HG02642 (cell line): Measurements from ENCODE around the gene FCGR3B.
"Not testable (repeated sequence)": the region's sequence is repeated elsewhere in the genome, so short reads cannot be mapped to it uniquely, and the experiment has no call there.

Source experiments
- ATAC-seq: cut with Tn5 transposase; IDR thresholded peaks from one replicate; pipeline ENCODE4 v1.9.1; 2021; ENCODE audit warnings: mild to moderate bottlenecking; ENCODE audit not compliant: unreplicated experiment, poor library complexity

Gene FCGR3B

DNA sequence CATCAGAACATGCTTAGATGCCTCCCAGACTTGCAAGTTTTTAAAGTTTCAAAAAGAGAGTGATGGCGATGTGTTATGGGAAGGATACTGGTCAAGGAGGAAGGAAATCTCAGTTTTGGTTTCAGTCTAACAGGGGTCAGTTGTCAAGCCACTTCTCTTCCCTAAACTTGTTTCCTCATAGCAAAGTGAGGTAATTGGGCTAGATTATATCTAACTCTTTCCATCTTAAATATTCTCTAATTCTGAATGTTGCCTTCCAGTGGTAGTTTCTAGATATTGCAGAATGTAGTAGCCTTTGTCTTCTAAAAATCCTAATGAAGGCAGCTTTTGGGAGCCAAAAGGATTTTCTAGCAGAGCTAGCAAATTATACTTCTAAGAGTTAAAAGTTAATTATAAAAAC, 11.7 kb upstream of the FCGR3B start:
- ATAC-seq, result not testable (repeated sequence)

GRCh38 chr1:161639203-161639602, 8.2 kb upstream of the FCGR3B start:
- ATAC-seq, result not testable (repeated sequence)

GRCh38 chr1:161638251-161638993, 7.4 kb upstream of the FCGR3B start:
- not testable (repeated sequence) for ATAC-seq

DNA sequence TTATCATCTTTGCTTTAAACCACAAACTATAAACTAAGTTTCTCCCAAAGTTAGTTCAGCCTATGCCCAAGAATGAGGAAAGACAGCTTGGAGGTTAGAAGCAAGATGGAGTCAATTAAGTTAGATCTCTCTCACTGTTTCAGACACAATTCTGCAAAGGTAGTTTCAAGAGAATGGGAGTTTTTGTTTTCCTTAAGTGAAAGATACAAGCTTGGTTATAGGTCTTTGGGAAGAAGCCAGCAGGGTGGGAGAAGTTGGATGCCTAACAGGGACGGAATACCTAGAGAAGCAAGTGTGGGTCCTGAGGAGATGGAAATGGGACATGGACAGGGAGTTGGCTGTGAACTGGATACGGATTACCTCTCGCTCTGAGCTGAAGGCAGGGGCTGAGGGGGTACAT, 6.0 kb upstream of the FCGR3B start:
- not testable (repeated sequence) for ATAC-seq

- ATAC-seq, result not testable (repeated sequence)
These were observed 5.3 kb upstream of the FCGR3B start for GRCh38 chr1:161636189-161636782.

DNA sequence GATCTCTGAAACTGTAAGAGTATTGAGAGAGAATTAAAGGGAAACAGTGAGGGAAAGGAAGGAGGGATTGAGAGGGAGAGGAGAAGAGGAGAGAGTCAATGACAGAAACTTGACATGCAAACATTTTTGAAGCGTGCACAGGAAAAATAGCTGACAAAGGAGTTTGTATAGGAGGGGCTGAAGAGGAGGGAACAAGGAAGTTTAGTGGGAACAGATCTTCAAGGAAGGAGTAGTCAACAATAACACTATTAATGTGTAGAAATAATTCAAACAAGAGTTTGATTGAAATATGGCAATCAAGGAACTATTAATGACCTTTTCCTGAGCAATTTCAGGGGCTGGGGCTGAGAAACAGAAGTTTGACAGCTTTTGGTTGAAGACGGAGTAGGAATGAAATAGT, 4.0 kb upstream of the FCGR3B start:
- not testable (repeated sequence) for ATAC-seq

DNA sequence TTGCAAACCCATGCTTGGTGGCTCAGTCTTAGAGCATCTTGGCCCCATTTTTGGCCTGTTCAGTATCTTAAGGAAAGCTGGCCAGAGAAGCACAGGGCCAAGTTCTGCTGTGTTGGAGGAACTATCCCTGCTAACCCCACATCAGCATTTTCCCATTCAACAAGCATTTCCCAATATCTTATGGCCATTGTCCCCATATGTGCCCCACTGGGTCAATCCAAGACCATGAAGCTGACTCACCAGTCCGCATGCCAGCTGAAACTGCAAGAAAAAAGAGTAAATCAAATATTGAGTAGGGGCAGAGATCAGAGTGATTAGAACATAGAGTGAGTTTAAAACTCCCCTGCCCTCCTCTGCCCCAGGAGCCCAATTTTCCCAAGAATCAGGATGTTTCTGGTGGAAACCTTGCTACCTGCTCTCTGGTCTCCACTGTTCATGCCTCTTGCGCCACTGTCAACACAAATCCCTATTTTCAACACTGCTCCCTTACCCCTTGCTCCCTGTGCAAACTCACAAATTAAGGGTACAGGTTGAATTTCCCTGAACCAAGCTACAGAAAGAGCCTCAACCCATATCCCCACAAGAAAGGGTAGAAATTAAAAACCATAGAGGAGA, 741 bp downstream of the FCGR3B start:
- not testable (repeated sequence) for ATAC-seq

DNA sequence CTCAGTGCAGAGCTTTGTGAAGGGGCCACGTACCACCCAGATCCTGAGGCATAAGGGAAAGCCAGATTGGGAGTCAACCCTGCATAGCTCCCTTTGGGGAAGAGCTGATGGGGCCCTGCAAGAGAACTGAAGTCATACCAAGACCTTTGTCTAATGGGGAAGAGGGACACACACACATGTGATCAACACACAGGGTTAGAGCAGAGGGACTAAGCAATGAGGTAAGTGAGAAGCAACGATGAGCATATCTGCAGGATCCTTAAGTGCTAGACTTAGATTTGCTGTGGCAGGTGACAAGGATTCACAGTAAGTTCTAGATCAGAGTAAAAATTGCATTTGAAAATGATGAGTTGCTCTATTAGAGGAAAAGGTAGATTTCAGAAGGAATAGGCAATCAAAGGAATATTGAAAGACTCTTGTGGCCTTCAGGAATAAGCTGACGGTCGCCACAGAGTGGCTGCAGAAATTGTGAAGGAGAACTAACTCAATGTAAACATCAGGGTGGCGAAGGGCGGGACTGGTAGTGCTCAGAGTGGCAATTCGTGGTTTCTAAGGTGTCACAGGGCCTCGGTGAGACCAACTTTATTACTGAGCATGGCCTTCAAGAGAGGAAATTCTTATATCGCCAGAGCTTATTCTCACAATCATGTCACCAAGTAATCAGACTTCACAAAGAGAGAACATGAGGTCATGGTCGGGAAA, 4.4 kb downstream of the FCGR3B start:
- ATAC-seq, result not testable (repeated sequence)

GRCh38 chr1:161624605-161625004, 6.4 kb downstream of the FCGR3B start:
- not testable (repeated sequence) for ATAC-seq

DNA sequence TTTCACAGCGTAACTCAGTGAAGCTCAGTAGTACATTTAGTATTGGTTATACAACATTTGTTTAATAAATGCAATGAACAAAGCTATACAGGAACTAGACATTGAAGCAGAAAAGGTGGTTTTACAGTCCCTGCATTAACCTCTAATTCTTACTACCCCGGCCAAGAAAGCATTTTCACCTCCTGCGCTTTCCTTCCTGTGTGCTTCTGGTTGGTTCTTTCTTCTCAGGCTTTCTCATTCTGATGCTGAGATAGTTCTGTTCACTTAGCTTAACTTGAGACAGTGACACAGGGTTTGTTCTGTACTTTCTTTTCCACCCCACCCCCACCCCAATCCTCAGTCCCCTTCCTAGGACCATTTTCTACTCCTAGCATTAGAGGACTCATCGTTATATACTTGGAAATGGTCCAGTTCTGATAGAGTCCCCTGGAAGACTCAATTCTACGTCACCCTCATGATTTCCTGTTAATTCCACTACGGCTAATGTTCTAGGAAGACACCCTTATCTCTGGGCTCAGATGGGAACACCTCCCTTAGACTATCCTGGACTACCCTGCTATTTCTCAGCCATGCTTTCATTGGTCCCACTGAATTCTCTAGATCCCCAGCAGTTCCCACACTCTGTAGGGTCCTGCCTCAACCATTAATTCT, 7.5 kb downstream of the FCGR3B start:
- not testable (repeated sequence) for ATAC-seq

DNA sequence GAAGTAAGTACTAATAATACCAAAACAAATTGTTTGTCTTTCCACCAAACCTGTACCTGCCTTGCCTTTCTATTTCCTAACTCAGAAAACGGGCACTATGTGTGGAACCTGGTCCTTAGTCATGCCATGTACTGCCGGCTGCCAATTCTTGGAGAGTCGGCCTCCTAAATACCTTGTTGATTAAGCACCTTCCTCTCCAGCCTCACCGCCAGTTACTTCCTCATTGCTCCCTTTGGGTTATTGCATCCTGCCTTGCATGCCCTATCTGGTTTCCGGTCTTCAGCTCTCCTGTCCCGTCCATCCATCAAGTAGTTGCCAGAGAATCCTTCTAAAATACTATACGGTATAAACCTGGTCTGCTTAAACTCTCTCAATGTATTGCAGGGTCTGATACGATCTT, 8.9 kb downstream of the FCGR3B start:
- ATAC-seq, result peak; percentile 31

DNA sequence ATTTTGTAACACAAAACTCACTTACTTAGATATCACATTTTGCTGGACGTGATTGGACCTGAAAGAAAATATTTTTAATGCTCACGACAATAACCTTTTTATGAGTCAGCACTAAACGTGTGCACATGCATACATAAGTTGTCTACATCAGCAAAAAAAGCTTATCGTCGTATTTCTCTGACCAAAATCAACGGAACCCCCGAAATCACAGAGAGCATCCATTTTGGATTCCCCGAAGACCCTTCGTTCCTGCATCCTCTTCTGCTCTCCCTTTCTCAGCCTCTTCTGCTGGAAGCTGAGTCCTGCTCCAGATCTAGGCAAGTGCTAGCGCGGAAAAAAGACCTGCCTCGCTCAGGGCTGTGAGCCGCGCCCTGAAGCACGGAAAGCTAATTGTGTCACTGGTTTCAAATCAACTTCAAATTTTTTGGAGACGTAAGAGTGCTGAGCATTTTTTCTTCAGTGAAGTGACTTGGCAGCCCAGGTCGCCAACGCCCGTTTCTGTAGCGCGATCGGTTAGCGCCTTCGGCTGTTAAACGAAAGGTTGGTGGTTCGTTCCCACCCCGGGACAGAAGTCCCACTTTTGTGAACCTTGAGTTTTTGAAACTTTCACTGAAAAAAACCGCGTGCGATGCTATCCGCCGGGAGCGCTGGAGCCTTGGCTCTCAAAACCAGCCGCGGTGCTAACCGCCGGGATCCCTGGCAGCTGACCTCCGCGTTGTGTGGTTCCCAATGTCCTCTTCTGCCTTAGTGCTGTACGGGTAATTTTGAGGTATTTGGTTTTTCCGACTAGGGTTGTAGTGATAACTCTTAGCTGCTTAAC, 9.6 kb downstream of the FCGR3B start:
- ATAC-seq, result peak; percentile 57

DNA sequence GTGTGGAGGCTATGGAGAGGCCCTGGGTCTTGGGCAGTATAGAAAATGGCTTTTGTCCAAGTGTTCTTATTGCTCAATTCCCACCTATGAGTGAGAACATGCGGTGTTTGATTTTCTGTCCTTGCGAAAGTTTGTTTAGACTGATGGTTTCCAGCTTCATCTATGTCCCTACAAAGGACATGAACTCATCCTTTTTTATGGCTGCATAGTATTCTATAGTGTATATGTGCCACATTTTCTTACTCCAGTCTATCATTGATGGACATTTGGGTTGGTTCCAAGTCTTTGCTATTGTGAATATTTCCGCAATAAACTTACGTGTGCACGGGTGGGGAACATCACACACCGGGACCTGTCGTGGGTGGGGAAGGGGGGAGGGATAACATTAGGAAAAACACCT, 10.6 kb downstream of the FCGR3B start:
- not testable (repeated sequence) for ATAC-seq

GRCh38 chr1:161618517-161618916, 12.5 kb downstream of the FCGR3B start:
- ATAC-seq, result not testable (repeated sequence)

- not testable (repeated sequence) for ATAC-seq
These were observed 14.6 kb downstream of the FCGR3B start for GRCh38 chr1:161616417-161616816.

DNA sequence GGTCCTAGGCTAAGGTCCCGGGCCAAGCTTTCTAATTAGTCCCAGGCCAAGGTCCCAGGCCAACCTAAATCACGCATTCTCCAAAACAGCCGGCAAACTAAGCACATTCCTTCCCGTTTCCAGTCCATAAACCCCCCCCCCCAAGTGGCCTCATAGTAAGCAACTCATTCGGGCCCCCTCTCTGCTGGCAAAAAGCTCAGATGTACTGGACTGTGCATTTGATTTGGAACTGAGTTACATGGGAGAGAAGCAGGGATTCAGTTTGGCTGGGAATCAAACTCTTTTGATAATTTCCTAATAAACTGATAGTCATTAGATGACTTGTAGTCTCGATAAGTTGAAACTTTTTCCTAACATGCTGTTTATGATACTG, 17.8 kb downstream of the FCGR3B start:
- ATAC-seq, result not testable (repeated sequence)

GRCh38 chr1:161612322-161613141, 18.4 kb downstream of the FCGR3B start:
- peak; percentile 87 for ATAC-seq

GRCh38 chr1:161611866-161612321, 19.1 kb downstream of the FCGR3B start:
- ATAC-seq, result not testable (repeated sequence)

DNA sequence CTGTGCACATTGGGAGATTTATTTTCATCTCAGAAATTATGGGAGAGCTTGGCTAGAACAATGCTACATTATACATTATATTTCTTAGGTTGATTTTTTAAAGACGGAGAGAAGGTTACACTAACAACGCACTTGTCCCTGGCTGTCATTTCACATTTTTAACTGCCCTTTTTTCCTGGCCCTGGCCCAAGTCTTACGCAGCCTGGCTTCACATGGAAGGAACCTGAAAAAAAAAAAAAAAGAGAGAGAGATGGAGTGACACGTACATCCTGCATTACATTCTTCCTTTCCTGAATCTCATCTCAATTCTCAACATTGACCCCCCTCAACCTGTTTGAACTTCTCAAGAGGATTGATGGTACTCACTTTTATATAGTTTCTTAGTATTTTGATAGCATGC, 20.8 kb downstream of the FCGR3B start:
- not testable (repeated sequence) for ATAC-seq
